PC-9 (cell line): ENCODE measurements around the gene CFAP65. TPM values are rescaled to one million over a fixed set of nuclear protein-coding genes. Genes with fewer than 3 reads are reported as not detected.

Experiments
- BruUV-seq: library from RNA; stranded (reverse); fragments of 400-500 nt; replicated peaks from 2 replicates; lab custom pipeline; 2021; lab: Mats Ljungman, UMichigan
- CTCF ChIA-PET: fragments of 300-600 bp; sonication (Branson Sonifier 250); formaldehyde crosslinking; loops from one replicate; lab custom pipeline; 2022; ENCODE audit warnings: antibody characterized with exemption; lab: Charles Lee
- POLR2A ChIA-PET: fragments of 300-600 bp; sonication (Branson Sonifier 250); formaldehyde crosslinking; loops from one replicate; lab custom pipeline; 2022; ENCODE audit warnings: antibody characterized with exemption; ENCODE audit not compliant: unreplicated experiment; lab: Charles Lee
- DNase-seq, 2 experiments: peaks; one replicate each; pipeline versions ENCODE4 v3.0.0 to v3.0.0-alpha.2; 2015 to 2022; ENCODE audit warnings: mixed read lengths in 1 of 2
- H2AFZ ChIP-seq: fragments of 200-600 bp; sonication (generic); 2 replicates; pipeline ENCODE4 v1.8.1; 2017; ENCODE audit warnings: antibody characterized with exemption
- H3F3A ChIP-seq: fragments of 200-600 bp; sonication (generic); 2 replicates; pipeline ENCODE4 v1.8.1; 2017; ENCODE audit warnings: antibody characterized with exemption, mild to moderate bottlenecking, low read depth; ENCODE audit not compliant: insufficient read depth
- H3K27ac ChIP-seq: fragments of 200-600 bp; sonication (generic); 2 replicates; pipeline ENCODE4 v1.6.1; 2016; ENCODE audit warnings: mixed run types
- H3K27me3 ChIP-seq: fragments of 200-600 bp; sonication (generic); 2 replicates; pipeline ENCODE4 v1.6.1; 2016; ENCODE audit warnings: low read depth, mixed run types; ENCODE audit not compliant: insufficient read depth
- H3K36me3 ChIP-seq: fragments of 200-600 bp; sonication (generic); 2 replicates; pipeline ENCODE4 v1.6.1; 2016; ENCODE audit warnings: low read depth, mixed run types
- H3K4me1 ChIP-seq: fragments of 200-600 bp; sonication (generic); replicated peaks from 2 replicates; pipeline ENCODE4 v1.6.1; 2016; ENCODE audit warnings: mixed run types; ENCODE audit not compliant: insufficient read depth
- H3K4me2 ChIP-seq: fragments of 200-600 bp; sonication (generic); 2 replicates; pipeline ENCODE4 v1.6.1; 2017; ENCODE audit warnings: mixed run types
- H3K4me3 ChIP-seq: fragments of 200-600 bp; sonication (generic); 2 replicates; pipeline ENCODE4 v1.6.1; 2016; ENCODE audit warnings: mixed run types
- H3K79me2 ChIP-seq: fragments of 200-600 bp; sonication (generic); 2 replicates; pipeline ENCODE4 v1.6.1; 2017; ENCODE audit warnings: low read depth, mixed run types
- H3K9me2 ChIP-seq: fragments of 200-600 bp; sonication (generic); 2 replicates; pipeline ENCODE4 v1.8.1; 2017; ENCODE audit warnings: mild to moderate bottlenecking; ENCODE audit not compliant: insufficient read depth
- H3K9me3 ChIP-seq: fragments of 200-600 bp; sonication (generic); 2 replicates; pipeline ENCODE4 v1.8.1; 2016; ENCODE audit warnings: low read depth; ENCODE audit not compliant: insufficient read depth
- H4K20me1 ChIP-seq: fragments of 200-600 bp; sonication (generic); 2 replicates; pipeline ENCODE4 v1.8.1; 2017; ENCODE audit not compliant: insufficient read depth
- EZH2 ChIP-seq: fragments of 200-600 bp; sonication (generic); IDR thresholded peaks from 2 replicates; pipeline ENCODE4 v1.8.0; 2017; ENCODE audit warnings: antibody characterized with exemption, low read depth
- intact Hi-C: fragments of 100-400 bp; cut with micrococcal nuclease; formaldehyde crosslinking; loops from one replicate; pipeline ENCODE4 v1.10.0; 2022; ENCODE audit not compliant: unreplicated experiment
- total RNA-seq: library from RNA; stranded (reverse); gene quantifications from 2 replicates; pipeline ENCODE4 v1.2.3, GENCODE V29; 2021
- TF ChIP-seq, protein P1 (sequence below): fragments of 200-600 bp; sonication (generic); conservative IDR thresholded peaks from 2 replicates; pipeline ENCODE4 v1.6.1; 2017; ENCODE audit warnings: mixed run types, antibody characterized with exemption, mild to moderate bottlenecking, moderate library complexity

The CFAP65 gene
- total RNA-seq, 1 experiment from 2014 or later, result not detected

- peaks cover 9% of the 10 kb centered on the region; the same call in 1 of the 2 replicates for H3K4me1 ChIP-seq
- no peaks in the 10 kb centered on the region for H3K36me3 ChIP-seq
- no peak for DNase-seq
- no peak overlapping the region for H3K27ac ChIP-seq
- no peaks in the 10 kb centered on the region for H3K9me2 ChIP-seq
- ChIA-PET CTCF (no interaction called here), POLR2A (interaction anchor here (0.6 kb wide), 1 partner anchor 705 kb away, joined by 7 read pairs; no protein-coding TSS in a partner anchor)
- no peak overlapping the region for H2AFZ ChIP-seq
- H3K4me2 ChIP-seq, result no peak overlapping the region
- no TSS peak for BruUV-seq
- H3K9me3 ChIP-seq, result no peaks in the 10 kb centered on the region
- no peaks in the 10 kb centered on the region for H4K20me1 ChIP-seq
- H3K4me3 ChIP-seq, result no peak overlapping the region
- no peaks in the 10 kb centered on the region for H3K79me2 ChIP-seq
- H3F3A ChIP-seq, result no peaks in the 10 kb centered on the region
- peaks cover 68% of the 10 kb centered on the region for H3K27me3 ChIP-seq
- intact Hi-C loops, result no loop called here
- TF ChIP-seq, protein P1, sequence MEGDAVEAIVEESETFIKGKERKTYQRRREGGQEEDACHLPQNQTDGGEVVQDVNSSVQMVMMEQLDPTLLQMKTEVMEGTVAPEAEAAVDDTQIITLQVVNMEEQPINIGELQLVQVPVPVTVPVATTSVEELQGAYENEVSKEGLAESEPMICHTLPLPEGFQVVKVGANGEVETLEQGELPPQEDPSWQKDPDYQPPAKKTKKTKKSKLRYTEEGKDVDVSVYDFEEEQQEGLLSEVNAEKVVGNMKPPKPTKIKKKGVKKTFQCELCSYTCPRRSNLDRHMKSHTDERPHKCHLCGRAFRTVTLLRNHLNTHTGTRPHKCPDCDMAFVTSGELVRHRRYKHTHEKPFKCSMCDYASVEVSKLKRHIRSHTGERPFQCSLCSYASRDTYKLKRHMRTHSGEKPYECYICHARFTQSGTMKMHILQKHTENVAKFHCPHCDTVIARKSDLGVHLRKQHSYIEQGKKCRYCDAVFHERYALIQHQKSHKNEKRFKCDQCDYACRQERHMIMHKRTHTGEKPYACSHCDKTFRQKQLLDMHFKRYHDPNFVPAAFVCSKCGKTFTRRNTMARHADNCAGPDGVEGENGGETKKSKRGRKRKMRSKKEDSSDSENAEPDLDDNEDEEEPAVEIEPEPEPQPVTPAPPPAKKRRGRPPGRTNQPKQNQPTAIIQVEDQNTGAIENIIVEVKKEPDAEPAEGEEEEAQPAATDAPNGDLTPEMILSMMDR, result no peak
Observed at GRCh38 chr2:218990612-218991011, 50.7 kb downstream of the CFAP65 start.

DNA sequence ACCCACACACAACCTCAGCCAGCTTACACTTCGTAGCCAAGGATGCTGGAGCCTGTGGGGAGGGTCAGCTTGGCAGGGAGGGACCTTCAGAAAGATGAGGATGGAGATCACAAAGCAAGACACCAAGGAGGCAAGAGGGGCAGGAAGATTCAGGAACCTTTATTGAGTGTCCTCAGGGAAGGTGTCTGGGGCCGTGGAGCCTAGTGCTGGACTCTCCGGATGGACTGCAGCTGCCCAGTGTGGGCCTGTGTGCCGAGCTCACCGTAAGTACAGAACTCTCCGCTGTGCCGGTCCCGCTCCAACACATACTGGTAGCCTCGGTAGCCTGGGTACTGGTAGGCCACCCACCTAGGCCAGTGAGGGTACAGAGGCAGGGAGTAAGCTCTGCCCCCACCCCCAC is 51.3 kb downstream of the CFAP65 start:
- DNase-seq, result no peak
- ChIA-PET POLR2A (interaction anchor here (0.6 kb wide), 1 partner anchor 704 kb away, joined by 7 read pairs; no protein-coding TSS in a partner anchor), CTCF (no interaction called here)
- no peaks in the 10 kb centered on the region for H3K79me2 ChIP-seq
- H3K36me3 ChIP-seq, result no peaks in the 10 kb centered on the region
- H3K27ac ChIP-seq, result no peak overlapping the region
- H4K20me1 ChIP-seq, result no peaks in the 10 kb centered on the region
- H3F3A ChIP-seq, result no peaks in the 10 kb centered on the region
- H3K9me2 ChIP-seq, result no peaks in the 10 kb centered on the region
- H3K27me3 ChIP-seq, result peaks cover 65% of the 10 kb centered on the region
- BruUV-seq, result no TSS peak
- H3K9me3 ChIP-seq, result no peaks in the 10 kb centered on the region
- H3K4me2 ChIP-seq, result no peak overlapping the region
- TF ChIP-seq, protein P1, result no peak
- no peak for TF ChIP-seq EZH2
- peaks cover 9% of the 10 kb centered on the region; the same call in 1 of the 2 replicates for H3K4me1 ChIP-seq
- intact Hi-C loops, result no loop called here
- H2AFZ ChIP-seq, result no peak overlapping the region
- no peak overlapping the region for H3K4me3 ChIP-seq

- Histone ChIP-seq H3F3A (no peaks in the 10 kb centered on the region), H3K79me2 (no peaks in the 10 kb centered on the region), H3K4me2 (no peak overlapping the region), H3K27ac (no peak overlapping the region), H3K4me1 (peaks cover 2% of the 10 kb centered on the region; the same call in 1 of the 2 replicates), H4K20me1 (no peaks in the 10 kb centered on the region), H3K27me3 (peaks cover 67% of the 10 kb centered on the region), H3K4me3 (no peak overlapping the region), H3K36me3 (no peaks in the 10 kb centered on the region), H3K9me3 (no peaks in the 10 kb centered on the region), H2AFZ (no peak overlapping the region), H3K9me2 (no peaks in the 10 kb centered on the region)
- ChIA-PET CTCF (interaction anchor here (0.5 kb wide), 2 partner anchors 13 to 705 kb away, joined by 3 to 10 read pairs; no protein-coding TSS in a partner anchor), POLR2A (interaction anchor here (0.6 kb wide), 2 partner anchors 75 to 114 kb away, joined by 3 to 4 read pairs; no protein-coding TSS in a partner anchor)
- TF ChIP-seq, protein P1, result no peak
- TF ChIP-seq EZH2, result no peak
- intact Hi-C loops, result no loop called here
- BruUV-seq, result no TSS peak
- no peak for DNase-seq
Observed at GRCh38 chr2:218988650-218989049, 52.7 kb downstream of the CFAP65 start.
